GM19099 (cell line): ENCODE data around the gene GREB1L.

Source experiments
- POLR2A ChIP-seq: IDR thresholded peaks from 3 replicates; pipeline ENCODE4 v1.6.1; 2011; ENCODE audit warnings: low read depth; ENCODE audit not compliant: insufficient read length; ENCODE audit errors: extremely low read depth

Gene GREB1L

DNA sequence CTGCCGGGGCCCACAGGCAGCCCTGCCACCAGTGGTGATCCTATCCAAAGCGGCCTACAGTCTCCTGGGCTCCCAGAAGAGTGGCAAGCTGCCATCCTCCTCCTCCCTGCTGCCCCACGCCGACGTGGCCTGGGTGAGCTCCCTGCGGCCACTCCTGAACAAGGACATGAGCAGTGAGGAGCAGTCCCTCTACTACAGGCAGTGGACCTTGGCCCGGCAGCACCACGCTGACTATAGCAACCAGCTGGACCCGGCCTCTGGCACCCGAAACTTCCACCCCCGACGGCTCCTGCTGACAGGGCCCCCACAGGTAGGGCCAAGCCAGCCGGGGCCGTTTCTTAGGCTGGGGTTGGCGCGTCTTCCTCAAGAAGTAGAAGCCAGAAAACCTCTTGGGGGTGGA, 258.0 kb downstream of the GREB1L start:
- no peak for TF ChIP-seq POLR2A

DNA sequence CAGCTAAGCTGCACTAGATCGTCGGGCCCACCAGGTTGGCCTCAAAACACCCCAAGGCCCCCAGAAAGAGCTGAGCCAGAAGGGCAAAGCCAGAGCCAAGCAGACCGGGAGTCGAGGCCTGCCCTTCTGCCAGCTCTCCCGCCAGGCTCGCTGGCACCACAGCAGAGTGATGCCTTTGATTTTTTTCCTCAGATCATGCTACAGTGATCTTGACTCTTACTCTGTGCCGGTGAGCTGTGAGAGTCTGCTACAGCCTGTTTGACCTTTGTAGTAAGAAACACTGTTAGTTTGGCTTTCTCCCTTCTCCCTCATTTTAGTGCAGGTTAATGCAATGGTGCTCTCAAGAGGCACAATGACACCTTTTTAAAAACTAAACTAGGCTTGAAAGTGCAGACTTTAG, 260.6 kb downstream of the GREB1L start:
- no peak for TF ChIP-seq POLR2A

DNA sequence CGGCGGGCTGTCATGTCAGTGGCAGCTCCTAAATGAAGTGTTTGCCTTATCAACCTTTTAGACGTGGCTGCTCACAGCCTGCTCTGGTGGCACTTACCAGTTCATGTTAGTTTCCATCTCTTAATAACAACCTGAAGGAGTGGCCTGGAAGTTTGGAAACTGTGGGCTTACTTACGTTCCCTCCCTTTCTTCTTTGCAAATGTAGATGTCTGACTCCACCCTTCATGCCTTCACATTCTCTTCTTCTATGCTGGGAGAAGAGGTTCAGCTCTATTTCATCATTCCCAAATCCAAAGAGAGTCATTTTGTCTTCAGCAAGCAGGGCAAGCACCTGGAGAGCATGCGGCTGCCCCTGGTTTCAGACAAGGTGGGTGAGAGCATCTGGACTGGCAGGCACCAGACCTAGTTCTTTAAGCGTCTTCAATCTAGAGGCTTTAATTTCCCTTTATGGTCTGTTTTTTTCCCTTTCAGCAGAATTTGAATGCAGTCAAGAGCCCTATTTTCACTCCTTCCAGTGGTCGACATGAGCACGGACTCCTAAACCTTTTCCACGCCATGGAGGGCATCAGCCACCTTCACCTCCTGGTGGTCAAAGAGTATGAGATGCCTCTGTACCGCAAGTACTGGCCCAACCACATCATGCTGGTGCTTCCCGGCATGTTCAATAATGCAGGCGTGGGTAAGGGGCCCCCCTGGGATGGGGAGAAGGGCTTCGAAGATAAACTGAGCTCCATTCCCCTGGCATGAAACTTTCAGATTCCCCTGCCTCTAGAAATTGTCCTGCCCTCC, 266.1 kb downstream of the GREB1L start:
- no peak for TF ChIP-seq POLR2A

DNA sequence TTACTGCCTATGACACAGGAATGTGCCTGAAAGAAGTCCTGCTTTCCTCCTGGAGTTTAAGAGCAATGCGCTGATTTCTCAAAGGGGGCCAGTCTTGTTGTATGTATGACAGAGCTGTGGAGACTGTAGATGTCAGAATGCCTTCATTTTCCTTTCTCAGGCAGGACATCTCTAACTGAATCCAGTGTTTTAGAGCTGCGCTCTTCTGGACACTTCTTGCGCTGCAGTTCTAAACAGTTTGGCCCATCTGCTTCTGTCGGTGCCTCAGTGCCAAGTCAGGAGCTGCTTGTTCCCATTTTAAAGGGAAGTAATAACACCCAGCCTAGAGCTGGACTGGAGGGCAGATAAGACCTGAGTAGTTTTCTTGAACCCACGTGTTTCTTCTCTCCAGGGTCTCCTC, 267.0 kb downstream of the GREB1L start:
- TF ChIP-seq POLR2A = no peak

DNA sequence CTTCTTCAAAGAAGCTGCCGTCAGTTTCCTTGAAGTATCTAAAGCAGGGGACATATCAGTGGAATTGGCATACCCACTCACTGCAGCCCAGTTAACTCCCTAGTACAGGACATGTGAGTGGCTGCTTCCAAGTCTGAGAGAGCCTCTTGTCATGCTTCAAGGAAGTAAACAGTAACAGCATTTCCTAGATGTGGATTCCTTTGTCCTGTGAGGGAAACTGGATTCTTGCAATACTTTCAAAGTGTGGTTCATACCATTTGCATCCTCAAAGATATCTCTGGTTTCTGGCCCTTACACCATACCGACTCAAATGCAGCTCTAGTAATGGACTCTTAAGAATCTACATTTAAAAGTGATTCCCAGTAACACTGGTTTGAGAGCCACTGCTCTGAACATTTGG, 271.3 kb downstream of the GREB1L start:
- no peak for TF ChIP-seq POLR2A

DNA sequence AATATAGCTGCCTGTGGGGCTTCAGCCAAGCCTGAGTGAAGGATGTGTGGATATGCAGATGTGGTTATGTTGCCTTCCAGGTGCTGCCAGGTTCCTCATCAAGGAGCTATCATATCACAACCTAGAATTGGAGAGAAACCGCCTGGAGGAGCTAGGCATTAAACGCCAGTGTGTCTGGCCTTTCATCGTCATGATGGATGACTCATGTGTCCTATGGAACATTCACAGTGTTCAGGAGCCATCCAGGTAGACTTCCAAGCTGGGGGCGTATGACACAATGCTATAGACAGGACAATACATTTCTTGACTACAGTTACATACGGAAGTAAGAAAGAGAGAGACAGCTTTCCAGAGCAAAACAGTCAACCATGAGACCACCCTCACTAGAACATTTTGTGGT, 271.7 kb downstream of the GREB1L start:
- TF ChIP-seq POLR2A = no peak

DNA sequence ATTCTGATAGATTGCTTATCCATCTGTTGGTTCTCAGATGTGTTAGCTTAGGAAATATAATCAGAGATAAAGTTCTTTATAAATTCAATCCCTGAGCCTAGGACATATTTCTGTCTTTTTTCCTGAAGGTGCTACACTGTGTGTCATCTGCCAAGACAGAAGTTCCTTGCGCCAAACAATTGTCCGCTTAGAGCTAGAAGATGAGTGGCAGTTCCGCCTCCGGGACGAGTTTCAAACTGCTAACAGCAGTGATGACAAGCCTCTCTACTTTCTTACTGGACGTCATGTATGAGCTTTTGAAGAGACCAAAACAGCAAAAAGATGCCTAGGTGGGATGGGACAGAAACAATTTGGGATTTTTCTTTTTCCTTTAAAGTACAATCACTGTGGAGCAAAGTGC, 280.5 kb downstream of the GREB1L start:
- TF ChIP-seq POLR2A = no peak

DNA sequence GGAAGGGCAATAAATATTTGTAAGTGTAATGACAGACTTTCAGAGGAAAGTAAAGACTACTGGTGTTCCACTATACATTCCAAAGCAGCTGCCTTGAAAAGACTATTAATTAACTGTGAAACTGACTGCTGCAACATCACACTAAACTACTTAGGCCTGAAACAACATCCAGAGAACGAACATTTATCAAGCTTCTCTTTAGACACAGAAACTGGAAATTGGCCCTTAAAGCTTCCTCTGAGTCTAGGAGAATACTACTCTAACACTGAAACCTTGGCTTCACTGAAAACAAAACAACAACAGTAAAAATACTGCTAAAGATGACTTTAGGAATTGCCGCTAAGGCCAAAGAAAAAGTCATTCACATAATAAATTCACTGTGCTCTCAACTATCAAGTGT, 283.9 kb downstream of the GREB1L start:
- no peak for TF ChIP-seq POLR2A

DNA sequence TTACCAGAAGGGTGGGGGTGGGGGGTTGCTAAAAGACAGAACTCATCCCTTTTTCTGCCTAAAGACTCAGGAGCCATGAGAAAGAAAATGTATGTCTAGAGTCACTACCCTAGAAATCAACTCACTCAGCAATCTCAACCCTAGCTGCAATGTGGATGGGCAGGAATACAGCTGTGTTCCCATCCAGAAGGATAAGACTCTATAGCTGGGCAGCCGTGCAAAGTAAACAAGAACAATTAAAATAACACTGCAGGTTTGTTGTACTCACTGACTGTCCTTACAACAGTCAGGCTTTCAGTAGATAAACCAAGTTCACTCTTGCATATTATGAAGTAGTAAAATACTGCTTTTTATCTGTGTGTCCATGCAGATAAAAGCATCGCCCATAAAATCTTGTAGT, 284.4 kb downstream of the GREB1L start:
- no peak for TF ChIP-seq POLR2A

DNA sequence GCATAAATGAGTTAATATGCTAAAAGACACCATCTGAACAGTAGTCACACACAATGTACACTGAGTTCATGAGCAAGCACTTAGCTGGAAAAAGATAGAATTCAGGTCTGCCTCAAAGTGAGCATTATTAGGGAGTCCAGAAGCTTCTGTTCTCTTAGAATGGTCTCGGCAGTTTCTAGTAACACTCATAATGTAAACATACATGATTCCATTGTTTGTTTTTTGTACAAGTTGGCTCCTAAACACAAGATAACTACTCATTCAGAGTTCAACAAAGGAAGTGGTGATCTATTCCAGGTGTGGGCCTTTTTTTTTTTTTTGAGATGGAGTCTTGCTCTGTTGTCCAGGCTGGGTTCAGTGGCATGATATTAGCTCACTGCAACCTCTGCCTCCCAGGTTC, 292.3 kb downstream of the GREB1L start:
- TF ChIP-seq POLR2A = no peak

DNA sequence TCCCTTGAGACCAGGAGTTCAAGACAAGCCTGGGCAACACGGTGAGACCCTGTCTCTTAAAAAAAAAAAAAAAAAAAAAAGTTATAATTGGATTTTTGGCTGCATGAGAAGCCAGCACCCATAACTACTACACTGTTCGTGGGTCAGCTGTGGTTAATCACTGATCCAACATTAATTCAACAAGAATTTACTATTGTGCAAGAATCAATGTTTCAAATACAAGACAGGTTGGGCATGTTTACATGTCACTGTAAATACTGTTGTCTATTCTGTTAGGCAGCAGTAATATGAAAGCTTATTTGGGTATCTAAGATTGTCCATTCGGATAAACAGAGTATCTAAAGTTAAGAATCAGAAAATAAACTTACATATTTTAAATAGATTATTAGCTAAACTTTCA, 296.2 kb downstream of the GREB1L start:
- no peak for TF ChIP-seq POLR2A

DNA sequence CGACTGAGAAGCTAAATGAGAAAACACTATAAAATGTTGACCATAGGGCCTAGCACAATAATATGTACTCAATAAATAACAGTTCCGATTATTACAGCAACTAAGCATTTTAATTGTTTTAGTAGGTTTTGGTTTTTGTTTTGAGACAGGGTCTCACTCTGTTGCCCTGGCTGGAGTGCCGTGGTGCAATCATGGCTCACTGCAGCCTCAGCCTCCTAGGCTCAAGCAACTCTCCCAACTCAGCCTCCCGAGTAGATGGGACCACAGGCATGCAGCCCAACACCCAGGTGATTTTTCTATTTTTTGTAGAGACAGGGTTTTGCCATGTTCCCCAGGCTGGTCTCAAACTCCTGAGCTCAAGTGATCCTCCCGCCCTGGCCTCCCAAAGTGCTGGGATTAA, 304.4 kb downstream of the GREB1L start:
- TF ChIP-seq POLR2A = no peak

DNA sequence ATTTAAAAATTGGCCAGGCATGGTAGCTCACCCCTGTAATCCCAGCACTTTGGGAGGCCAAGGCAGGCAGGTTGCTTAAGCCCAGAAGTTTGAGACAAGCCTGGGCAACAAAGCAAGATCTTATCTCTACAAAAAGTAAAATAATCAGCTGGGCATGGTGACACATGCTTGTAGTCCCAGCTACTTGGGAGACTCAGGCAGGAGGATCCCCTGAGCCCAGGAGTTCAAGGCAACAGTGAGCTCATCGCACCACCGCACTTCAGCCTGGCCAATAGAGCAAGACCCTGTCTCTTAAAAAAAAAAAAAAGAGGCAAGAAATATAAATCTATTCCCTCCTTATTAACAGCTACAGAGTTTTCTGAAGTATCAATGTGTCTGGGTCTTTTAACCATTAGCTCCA, 306.6 kb downstream of the GREB1L start:
- TF ChIP-seq POLR2A = no peak

DNA sequence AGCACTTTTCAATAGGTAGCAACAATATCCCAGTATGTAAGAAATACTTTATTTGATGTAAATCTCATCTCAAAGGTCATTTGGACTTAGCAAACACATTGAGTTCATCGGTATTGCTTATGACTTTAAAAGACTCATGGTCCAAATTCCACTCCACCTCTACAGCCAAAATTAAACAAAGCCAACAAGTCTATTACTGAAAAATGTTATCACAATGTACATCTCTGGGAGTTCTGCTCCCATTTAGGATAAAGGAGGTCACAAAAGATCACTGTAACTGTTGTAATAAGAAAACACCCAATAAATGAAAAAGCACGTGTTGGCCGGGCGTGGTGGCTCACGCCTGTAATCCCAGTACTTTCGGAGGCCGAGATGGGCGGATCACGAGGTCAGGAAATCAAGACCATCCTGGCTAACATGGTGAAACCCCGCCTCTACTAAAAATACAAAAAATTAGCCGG, 308.5 kb downstream of the GREB1L start:
- no peak for TF ChIP-seq POLR2A

DNA sequence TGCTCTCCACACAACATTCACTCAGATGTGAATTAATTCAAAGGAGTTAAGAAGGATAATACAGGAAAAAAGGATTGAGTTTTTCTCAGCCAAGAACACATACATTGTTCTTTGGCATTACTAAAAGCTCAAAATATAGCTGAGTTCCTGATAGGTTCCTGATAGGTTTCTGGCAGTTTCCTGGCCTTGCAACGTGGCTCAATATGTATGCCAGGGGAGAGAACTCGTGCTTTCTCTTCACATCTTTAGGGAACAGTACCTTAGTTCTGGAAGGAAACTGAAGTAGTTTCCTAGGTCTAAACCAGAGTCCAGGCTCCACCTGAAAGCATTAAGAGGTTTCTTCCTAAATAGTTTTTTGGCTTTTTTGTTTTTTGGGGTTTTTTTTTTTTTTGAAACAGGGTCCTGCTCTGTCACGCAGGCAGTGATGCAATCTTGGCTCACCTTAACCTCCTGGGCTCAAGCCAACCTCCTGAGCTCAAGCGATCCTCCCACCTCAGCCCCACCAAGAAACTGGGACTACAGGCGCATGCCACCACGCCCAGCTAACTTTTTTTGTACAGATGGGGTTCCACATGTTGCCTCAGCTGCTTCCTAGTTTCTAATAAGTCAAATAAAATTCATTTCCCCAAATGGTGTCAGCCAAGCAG, 315.7 kb downstream of the GREB1L start:
- no peak for TF ChIP-seq POLR2A

DNA sequence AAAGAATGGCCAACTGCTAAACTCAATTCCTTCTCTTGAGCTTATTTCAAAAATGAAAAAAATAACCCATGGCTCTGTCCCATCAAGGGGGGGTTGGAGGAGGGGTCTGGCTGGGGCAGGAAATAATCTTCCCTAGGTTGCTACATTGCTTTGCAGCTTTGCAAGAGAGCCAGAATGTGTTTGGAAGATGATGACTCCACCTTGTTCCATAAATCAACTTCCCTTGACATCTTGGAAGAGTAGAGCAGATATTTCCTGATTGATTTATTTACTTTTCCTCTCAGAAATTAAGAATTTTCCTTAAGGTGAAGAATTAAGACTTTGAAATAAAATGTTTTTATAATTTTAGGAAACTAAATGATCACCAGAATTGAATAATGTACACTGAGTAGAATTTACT, 317.2 kb downstream of the GREB1L start:
- no peak for TF ChIP-seq POLR2A
